SK-N-SH treated with all-trans-retinoic acid at 6 μM for 48 hours (cell line): ENCODE measurements around the gene ZNF606.

Source experiments
- ATAC-seq: fragments of 200-7000 bp; cut with Tn5 transposase; 3 replicates; pipeline ENCODE4 v1.9.1; 2020; ENCODE audit warnings: mild to moderate bottlenecking, moderate library complexity
- ARNTL ChIP-seq: fragments of 450-650 bp; formaldehyde crosslinking; IDR thresholded peaks from 2 replicates; pipeline ENCODE4 v1.5.0; 2020; ENCODE audit warnings: low read depth, mild to moderate bottlenecking, moderate library complexity, borderline replicate concordance
- BACH2 ChIP-seq: fragments of 250-450 bp; sonication (Bioruptor Pico); IDR thresholded peaks from 2 replicates; pipeline ENCODE4 v1.9.0; 2021; ENCODE audit warnings: mild to moderate bottlenecking, borderline replicate concordance
- CREB5 ChIP-seq: fragments of 250-450 bp; sonication (Bioruptor Pico); IDR thresholded peaks from 2 replicates; pipeline ENCODE4 v1.5.1; 2020; ENCODE audit warnings: low read depth, mild to moderate bottlenecking, moderate library complexity
- CSDC2 ChIP-seq: fragments of 250-450 bp; sonication (Bioruptor Pico); IDR thresholded peaks from 2 replicates; pipeline ENCODE4 v1.5.0; 2020; ENCODE audit warnings: mild to moderate bottlenecking, moderate library complexity
- CSRNP3 ChIP-seq: fragments of 250-450 bp; sonication (Bioruptor Pico); IDR thresholded peaks from 2 replicates; pipeline ENCODE4 v1.5.1; 2021; ENCODE audit warnings: mild to moderate bottlenecking, moderate library complexity
- ESRRG ChIP-seq: fragments of 250-450 bp; sonication (Bioruptor Pico); IDR thresholded peaks from 2 replicates; pipeline ENCODE4 v1.6.1; 2021; ENCODE audit warnings: mild to moderate bottlenecking
- ISL1 ChIP-seq: fragments of 250-450 bp; sonication (Bioruptor Pico); IDR thresholded peaks from 2 replicates; pipeline ENCODE4 v2.1.2; 2022; ENCODE audit warnings: mild to moderate bottlenecking, moderate library complexity
- OSR1 ChIP-seq: fragments of 250-450 bp; sonication (Bioruptor Pico); IDR thresholded peaks from 2 replicates; pipeline ENCODE4 v1.8.0; 2022; ENCODE audit warnings: moderate library complexity, mild to moderate bottlenecking, inconsistent platforms
- PATZ1 ChIP-seq: fragments of 250-450 bp; sonication (Bioruptor Pico); IDR thresholded peaks from 2 replicates; pipeline ENCODE4 v1.8.0; 2020; ENCODE audit warnings: mild to moderate bottlenecking, moderate library complexity, borderline replicate concordance
- POU6F1 ChIP-seq: fragments of 250-450 bp; sonication (Bioruptor Pico); IDR thresholded peaks from 2 replicates; pipeline ENCODE4 v1.8.0; 2021; ENCODE audit warnings: low read depth, mild to moderate bottlenecking, moderate library complexity, borderline replicate concordance
- PPARA ChIP-seq: fragments of 250-450 bp; sonication (Bioruptor Pico); IDR thresholded peaks from 2 replicates; pipeline ENCODE4 v1.5.0; 2020; ENCODE audit warnings: mild to moderate bottlenecking, borderline replicate concordance
- RARB ChIP-seq: fragments of 250-450 bp; sonication (Bioruptor Pico); IDR thresholded peaks from 2 replicates; pipeline ENCODE4 v1.8.0; 2021; ENCODE audit warnings: mild to moderate bottlenecking, moderate library complexity
- SNAI2 ChIP-seq: fragments of 250-450 bp; sonication (Bioruptor Pico); IDR thresholded peaks from 2 replicates; pipeline ENCODE4 v1.5.0; 2020; ENCODE audit warnings: mild to moderate bottlenecking, moderate library complexity
- TCF4 ChIP-seq: fragments of 250-450 bp; sonication (Bioruptor Pico); IDR thresholded peaks from 2 replicates; pipeline ENCODE4 v1.8.0; 2021; ENCODE audit warnings: mild to moderate bottlenecking, moderate library complexity, borderline replicate concordance
- TOX ChIP-seq: fragments of 250-450 bp; sonication (Bioruptor Pico); IDR thresholded peaks from 2 replicates; pipeline ENCODE4 v1.8.0; 2021; ENCODE audit warnings: mild to moderate bottlenecking, moderate library complexity, borderline replicate concordance
- TSHZ2 ChIP-seq: fragments of 250-450 bp; sonication (Bioruptor Pico); IDR thresholded peaks from 2 replicates; pipeline ENCODE4 v1.5.0; 2020; ENCODE audit warnings: mild to moderate bottlenecking, moderate library complexity
- ZC3H10 ChIP-seq: fragments of 250-450 bp; sonication (Bioruptor Pico); IDR thresholded peaks from 2 replicates; pipeline ENCODE4 v1.5.1; 2021; ENCODE audit warnings: mild to moderate bottlenecking, moderate library complexity
- ZFP3 ChIP-seq: fragments of 250-450 bp; sonication (Bioruptor Pico); IDR thresholded peaks from 2 replicates; pipeline ENCODE4 v1.5.0; 2020; ENCODE audit warnings: mild to moderate bottlenecking, moderate library complexity
- ZFP30 ChIP-seq: fragments of 450-650 bp; formaldehyde crosslinking; IDR thresholded peaks from 2 replicates; pipeline ENCODE4 v1.5.0; 2022; ENCODE audit warnings: mild to moderate bottlenecking, moderate library complexity
- ZNF565 ChIP-seq: fragments of 450-650 bp; formaldehyde crosslinking; conservative IDR thresholded peaks from 2 replicates; pipeline ENCODE4 v1.5.0; 2020; ENCODE audit warnings: low read depth, mild to moderate bottlenecking, moderate library complexity
- ZNF70 ChIP-seq: fragments of 450-650 bp; formaldehyde crosslinking; IDR thresholded peaks from 2 replicates; pipeline ENCODE4 v1.5.0; 2020; ENCODE audit warnings: mild to moderate bottlenecking, moderate library complexity
- ZNF8 ChIP-seq: fragments of 450-650 bp; formaldehyde crosslinking; IDR thresholded peaks from 2 replicates; pipeline ENCODE4 v1.5.0; 2020; ENCODE audit warnings: mild to moderate bottlenecking, moderate library complexity

The ZNF606 gene

GRCh38 chr19:57949296-57949695 lies 53.3 kb downstream of the ZNF606 start:
- TF ChIP-seq ZNF565 (CRISPR knock-in tag) (no peak), ZC3H10 (CRISPR knock-in tag) (no peak), TOX (CRISPR knock-in tag) (no peak), TCF4 (CRISPR knock-in tag) (no peak), ZNF8 (CRISPR knock-in tag) (no peak), CSDC2 (CRISPR knock-in tag) (no peak), PPARA (CRISPR knock-in tag) (no peak), ISL1 (CRISPR knock-in tag) (no peak), ZFP3 (no peak), OSR1 (CRISPR knock-in tag) (no peak), PATZ1 (CRISPR knock-in tag) (no peak), ZNF70 (no peak), POU6F1 (CRISPR knock-in tag) (no peak), SNAI2 (CRISPR knock-in tag) (no peak), RARB (CRISPR knock-in tag) (no peak)
- no peak for ATAC-seq

- ATAC-seq, result peak; percentile 99
- TF ChIP-seq PPARA (CRISPR knock-in tag), result no peak
- TF ChIP-seq TSHZ2 (CRISPR knock-in tag), result 0 out of 2 replicates have a peak, but pooled peaks have one; percentile 34
Measured at GRCh38 chr19:57947419-57948134, 55.0 kb downstream of the ZNF606 start, which contains the start of gene ZNF256. Gene ZNF256 (minus strand): TSS chr19:57947706. CDS start chr19:57947474, 232 bp downstream.

- ATAC-seq, result peak; percentile 16; the same call in 2 of the 3 replicates
- no peak for TF ChIP-seq SNAI2 (CRISPR knock-in tag)
- TF ChIP-seq BACH2, result no peak
- no peak for TF ChIP-seq RARB (CRISPR knock-in tag)
- TF ChIP-seq ZFP3, result no peak
- no peak for TF ChIP-seq ZNF8 (CRISPR knock-in tag)
- no peak for TF ChIP-seq ESRRG
- TF ChIP-seq ARNTL (CRISPR knock-in tag), result no peak
- no peak for TF ChIP-seq CREB5 (CRISPR knock-in tag)
- no peak for TF ChIP-seq PPARA (CRISPR knock-in tag)
- no peak for TF ChIP-seq ZNF565 (CRISPR knock-in tag)
- TF ChIP-seq PATZ1 (CRISPR knock-in tag), result no peak
- no peak for TF ChIP-seq CSRNP3 (CRISPR knock-in tag)
- no peak for TF ChIP-seq TOX (CRISPR knock-in tag)
- TF ChIP-seq POU6F1 (CRISPR knock-in tag), result no peak
- TF ChIP-seq OSR1 (CRISPR knock-in tag), result no peak
- no peak for TF ChIP-seq ZFP30 (CRISPR knock-in tag)
- TF ChIP-seq ZNF70, result no peak
- TF ChIP-seq CSDC2 (CRISPR knock-in tag), result no peak
- TF ChIP-seq ISL1 (CRISPR knock-in tag), result no peak
Measured at GRCh38 chr19:57947088-57947418, 55.6 kb downstream of the ZNF606 start.
